ENCODE measurements around the gene NME5.

Gene NME5

DNA sequence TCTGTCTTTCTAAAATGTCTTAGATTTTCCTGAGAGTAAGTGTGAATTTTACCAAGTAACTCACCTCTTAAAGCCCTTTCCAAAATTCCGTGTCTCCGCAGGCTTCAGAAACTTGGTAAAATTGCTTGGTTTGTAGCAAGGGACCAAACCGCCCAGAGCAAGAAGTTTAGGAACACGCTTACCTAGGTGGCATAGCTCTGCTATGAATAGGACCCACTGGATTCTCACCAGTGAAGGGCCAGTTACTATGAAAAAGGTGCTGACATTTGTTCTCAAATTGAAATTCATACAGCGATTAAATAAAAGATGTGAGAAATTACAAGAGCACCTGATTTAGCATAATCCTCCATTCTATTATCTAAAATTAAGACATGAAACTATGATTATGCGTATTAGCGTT lies 6.7 kb downstream of the NME5 start:
- no peak for DNase-seq (ENCODE audit: low read depth)

DNA sequence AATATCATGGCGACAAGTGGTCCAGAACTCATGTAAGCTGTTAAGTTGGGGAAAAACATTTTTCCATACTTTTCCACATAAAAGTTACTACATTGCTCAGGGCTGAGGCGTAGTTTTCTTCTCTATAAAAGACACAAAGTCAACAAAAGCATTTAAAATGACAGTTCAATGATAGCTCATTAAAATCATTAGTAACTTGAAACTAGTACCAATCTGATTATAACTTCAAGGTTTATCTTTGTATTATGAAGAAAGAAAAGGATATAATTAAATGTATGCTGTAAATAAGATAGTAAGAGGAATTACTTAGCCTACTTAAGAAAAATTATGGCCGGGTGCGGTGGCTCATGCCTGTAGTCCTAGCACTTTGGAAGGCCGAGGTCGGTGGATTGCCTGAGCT lies 9.9 kb downstream of the NME5 start:
- no peak for DNase-seq (ENCODE audit: low read depth)

DNA sequence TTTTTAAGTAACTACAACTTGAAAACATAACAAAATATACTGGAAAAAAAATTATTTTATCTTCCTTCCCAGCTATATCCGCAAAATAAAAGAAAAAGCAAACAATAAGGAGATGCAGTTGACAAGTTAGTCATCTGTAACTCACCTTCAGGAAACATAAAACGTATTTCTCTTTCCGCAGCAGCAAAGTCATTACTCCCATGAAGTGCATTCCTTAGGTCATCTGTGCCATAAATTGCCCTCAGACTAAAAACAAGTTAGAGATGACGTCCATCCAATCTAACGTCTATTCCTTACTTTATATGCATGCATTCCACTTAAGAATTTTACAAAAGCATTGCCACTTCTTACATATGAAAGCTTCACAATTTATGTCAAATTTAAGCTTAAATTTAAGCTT lies 10.9 kb downstream of the NME5 start:
- no peak for DNase-seq (ENCODE audit: low read depth)

DNA sequence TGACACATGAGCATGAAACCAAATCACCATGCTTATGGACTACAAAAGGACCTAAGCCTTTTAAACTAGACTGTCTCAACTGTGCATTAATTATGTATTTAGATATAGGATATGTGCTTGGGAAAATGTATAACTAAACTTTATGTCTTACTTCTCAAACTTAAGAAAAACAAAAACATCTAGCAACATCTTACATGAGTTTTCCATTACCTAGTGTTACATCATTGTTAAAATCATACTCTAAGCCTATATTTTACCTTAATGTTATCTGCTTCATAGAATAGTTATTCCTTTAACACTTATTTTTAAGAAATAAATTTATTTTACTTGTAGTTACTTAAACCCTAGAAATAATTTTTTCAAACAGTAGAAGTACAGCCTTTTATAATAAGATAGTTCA lies 24.0 kb downstream of the NME5 start:
- DNase-seq (ENCODE audit: low read depth): no peak

GRCh38 chr5:138111937-138112336 lies 27.3 kb downstream of the NME5 start:
- DNase-seq (ENCODE audit: low read depth): no peak

DNA sequence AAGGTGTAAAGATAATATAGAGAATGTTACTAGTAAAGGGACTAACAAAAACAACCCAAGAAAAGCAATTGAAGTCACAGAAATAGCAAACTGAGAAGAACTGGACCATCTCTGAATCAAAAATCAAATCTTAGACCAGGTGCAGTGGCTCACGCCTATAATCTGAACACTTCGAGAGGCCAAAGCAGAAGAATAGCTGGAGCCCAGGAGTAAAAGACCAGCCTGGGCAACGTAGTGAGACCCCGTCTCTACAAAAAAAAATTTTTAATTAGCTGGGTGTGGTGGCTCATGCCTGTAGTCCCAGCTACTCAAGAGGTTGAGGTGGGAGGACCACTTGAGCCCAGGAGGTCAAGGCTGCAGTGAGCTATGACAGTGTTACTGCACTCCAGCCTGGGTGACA lies 28.0 kb downstream of the NME5 start:
- DNase-seq (ENCODE audit: low read depth): no peak

DNA sequence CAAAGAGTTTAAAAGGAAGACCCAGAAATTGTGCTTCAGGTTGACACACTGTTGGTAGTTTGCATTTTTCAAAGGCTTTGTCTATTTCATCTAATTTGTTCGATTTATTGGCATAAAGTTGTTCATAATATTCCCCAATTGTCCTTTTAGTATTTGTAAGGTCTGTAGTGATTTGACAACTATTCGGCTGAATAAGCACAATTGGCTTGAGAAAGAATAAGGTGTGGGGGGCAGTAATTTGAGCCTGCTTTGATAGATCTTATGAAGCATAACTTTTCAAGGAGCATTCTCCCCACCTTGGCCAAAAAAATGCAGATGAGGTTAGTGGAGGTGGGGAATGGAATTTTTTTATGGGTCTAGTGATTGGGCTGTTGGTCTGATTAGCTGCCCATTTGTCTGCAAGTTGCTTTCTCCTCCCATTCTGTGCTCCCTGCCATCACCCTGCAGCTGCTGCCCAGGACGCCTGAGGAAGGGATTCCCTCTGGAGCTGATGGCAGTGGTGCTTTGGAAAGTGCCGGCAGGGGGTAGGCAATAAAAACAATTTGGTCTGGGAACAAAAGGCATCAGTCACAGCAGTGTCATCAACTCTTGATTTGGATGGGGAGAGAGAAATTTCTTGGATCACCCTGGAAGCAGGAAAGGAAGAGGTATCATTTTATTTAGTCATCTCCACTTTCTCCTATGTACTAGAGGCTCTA lies 28.8 kb downstream of the NME5 start:
- no peak for DNase-seq (ENCODE audit: low read depth)

DNA sequence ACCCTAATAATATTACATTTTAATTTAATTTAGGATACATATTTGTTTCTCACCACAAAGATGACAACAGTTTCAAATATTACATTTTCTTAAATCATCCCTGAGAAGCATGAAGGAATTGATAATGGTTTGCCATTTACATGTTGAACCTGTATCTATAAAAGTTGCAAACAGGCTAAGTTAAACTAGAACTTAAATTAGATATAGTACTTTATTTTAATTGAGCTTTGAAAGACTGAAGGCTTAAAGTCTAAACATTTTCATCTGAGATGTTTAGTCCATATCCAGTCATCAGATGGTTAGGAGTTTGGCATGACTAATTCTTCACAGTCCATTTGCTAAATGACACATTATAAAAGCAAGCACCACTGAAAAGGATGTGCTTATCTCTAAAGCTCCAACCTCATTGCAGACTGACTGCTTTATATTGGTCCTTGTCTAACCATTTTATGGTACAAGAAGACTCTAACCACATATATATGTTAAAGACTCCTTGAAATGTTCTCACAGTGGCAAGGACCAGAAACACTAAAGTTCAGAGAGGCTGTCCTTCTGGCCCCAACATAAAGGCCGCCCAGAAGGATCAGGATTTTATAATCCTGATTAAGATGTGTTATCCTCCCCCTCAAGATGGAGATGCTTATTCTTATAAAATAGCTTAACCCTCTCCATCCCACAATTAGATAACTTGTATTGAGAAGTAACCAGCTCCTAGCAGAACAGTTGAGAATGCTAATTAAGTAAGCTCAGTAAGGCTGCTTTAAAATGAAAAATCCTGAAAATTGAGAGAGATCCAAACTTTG lies 29.6 kb downstream of the NME5 start:
- DNase-seq (ENCODE audit: low read depth): no peak

DNA sequence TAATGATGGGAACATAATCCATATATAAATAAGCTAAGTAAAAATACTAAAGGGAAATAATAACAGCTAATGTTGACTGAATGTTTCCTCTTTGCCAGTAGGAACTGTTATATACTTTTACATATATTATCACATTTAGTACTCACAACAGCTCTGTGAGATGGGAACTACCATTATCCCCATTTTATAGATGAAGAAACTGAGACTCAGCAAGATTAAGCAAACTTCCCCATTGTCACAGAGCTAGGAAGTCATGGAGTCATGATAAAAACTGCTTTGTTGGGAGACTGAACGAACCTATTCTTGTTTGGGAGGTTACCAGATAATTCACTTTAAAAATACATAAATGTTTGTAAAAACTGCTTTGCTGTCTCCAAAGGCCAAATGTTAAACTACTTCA lies 32.0 kb downstream of the NME5 start:
- DNase-seq (ENCODE audit: low read depth): no peak

DNA sequence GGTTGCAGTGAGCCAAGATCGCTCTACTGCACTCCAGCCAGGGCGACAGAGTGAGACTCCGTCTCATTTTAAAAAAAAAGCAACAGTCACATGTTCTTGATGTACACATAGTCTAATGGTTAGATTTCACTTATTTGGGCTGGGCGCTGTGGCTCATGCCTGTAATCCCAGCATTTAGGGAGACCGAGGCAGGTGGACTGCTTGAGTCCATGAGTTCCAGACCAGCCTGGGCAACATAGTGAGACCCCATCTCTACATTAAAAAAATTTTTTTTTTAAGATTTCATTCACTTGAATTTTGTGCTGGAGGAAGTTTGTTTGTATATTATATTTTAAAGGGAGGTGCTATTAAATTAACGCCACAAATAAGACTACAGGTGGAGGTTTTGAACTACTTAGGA lies 33.5 kb downstream of the NME5 start:
- no peak for DNase-seq (ENCODE audit: low read depth)

GRCh38 chr5:138103319-138103637 lies 36.0 kb downstream of the NME5 start:
- DNase-seq (ENCODE audit: low read depth): no peak

DNA sequence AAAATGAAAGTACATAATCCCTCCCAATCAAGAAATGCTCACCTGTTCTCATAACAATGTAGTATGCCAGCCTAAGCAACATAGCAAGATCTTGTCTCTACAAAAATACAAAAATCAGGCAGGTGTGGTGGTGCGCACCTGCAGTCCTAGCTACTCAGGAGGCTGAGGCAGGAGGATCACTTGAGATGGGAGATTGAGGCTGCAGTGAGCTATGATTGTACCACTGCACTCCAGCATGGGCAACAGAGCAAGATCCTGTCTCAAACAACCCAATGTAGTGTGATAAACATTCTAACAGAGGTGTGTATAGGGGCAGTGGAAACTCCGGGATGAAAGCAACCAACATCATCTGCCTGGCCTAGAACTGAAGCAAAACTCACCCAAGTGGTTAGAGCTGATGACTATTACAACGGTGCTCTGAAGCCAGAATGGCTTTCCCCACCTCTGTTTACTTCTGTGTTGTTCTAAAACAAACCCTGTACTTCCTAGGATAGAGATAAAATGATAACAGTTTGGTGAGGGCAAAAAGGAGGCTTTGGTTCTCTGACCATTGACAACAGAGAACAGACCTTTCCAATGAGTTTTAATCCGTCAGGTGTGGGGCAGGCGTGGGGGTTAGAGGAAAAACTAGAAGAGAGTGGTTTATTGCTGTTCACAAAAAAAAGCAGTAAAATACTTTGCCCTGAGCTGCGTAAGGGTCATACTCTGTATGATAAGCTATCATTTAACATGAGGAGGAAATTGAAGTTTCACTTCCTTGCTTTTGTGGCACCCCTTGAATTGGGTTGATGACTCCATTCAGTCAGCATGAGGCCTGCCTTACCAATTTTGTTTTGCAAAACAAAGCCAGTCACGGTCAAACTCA lies 36.5 kb downstream of the NME5 start:
- no peak for DNase-seq (ENCODE audit: low read depth)

GRCh38 chr5:138096997-138097828 lies 42.0 kb downstream of the NME5 start:
- no peak for DNase-seq (ENCODE audit: low read depth)

DNA sequence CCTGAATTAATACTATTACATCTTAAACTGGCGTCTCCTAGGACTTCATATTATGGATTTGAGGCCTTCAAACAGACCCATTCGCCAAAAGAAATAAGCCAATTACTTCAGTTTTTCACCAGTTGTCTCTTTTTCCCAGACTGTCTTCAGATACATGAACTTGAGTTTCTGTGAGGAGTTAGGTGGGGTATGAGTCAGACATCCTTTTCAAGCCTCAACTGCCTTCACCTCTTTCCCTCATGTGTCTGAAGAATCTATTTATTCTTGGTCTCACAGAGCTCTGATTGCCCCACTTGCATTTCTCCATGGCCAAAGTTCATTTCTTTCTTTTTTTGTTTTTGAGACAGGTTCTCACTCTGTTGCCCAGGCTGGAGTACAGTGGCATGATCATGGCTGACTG lies 42.9 kb downstream of the NME5 start:
- DNase-seq (ENCODE audit: low read depth): no peak

DNA sequence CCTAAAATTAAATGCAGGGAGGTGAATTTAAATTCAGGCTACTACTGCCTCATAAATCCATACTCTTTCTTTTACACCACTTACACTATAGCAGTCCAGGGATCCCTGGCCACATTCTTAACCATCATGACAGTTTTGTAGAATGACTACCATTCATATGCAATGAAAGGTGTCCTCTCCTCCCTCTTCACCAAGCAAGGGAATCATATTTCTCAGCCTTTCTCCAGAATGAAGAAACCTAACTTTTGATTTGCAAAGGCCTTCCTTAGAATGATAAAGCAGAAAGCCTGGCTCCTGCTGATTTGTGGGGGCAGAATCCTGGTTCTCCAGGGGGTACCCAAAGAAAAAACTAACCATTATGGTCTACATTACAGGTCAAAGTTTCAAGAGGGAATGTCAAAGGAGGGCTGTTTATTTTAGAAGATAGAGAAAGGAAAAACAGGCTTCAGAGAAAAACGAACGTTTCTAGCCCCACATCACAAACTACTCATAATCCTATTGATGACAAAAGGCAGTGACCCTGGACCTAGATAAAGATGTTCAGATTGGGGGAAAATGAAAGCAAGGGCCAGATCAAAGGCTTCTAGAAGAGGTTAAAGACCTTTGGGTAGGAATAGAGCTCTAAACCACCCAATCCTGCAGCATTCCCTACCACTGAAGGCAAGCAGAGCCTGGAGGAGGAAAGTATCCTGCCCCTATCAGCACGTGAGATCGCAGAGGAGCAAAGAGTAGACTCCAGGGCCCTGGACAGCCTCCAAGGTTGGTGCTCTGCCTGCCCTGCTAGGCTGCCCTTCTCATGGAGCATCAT lies 43.9 kb downstream of the NME5 start:
- no peak for DNase-seq (ENCODE audit: low read depth)

DNA sequence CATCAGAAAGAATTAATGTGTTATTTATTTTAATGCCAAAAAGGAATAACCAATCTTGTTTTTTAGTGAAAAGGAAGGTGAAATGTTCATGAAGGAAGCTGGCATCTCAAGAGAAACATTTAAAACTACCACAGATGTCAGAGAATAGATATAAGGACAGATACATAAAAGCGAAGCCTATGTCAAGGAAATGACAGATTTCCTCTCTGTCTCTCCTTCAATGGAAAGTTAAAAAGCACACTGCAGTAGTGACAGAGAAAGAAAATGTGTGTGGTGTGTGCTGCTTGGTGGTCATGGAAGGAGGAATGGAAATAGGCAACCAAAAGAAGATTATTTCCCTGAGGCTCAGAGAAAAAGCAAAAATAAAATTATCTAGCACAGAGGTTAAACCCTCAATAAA lies 46.2 kb downstream of the NME5 start:
- DNase-seq (ENCODE audit: low read depth): no peak

GRCh38 chr5:138092301-138092700 lies 46.9 kb downstream of the NME5 start:
- no peak for DNase-seq (ENCODE audit: low read depth)

DNA sequence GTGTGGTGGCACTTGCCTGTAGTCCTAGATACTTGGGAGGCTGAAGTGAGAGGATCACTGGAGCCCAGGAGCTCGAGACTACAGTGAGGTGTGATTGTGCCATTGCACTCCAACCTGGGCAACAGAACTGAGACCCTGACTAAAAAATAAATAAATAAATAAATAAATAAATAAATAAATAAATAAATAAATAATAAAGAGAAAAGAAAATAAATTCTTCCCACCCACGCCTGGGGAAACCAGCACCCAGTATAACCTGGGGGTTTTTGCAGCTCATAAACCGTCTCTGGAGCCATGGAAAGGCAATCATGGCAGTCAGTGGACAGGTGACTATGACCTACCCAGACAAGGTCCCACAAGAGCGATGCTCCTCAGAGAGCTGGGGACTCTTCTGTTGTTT lies 47.5 kb downstream of the NME5 start:
- no peak for DNase-seq (ENCODE audit: low read depth)

- no peak for DNase-seq (ENCODE audit: low read depth)
Measured at GRCh38 chr5:138083702-138084101, 55.5 kb downstream of the NME5 start, which contains the start of gene WNT8A. Gene WNT8A, plus strand, starts transcription at chr5:138084033. Its CDS starts 95 bp downstream, at chr5:138084128.

- no peak for DNase-seq (ENCODE audit: low read depth)
Measured at GRCh38 chr5:138082033-138082432, 57.2 kb downstream of the NME5 start.

DNA sequence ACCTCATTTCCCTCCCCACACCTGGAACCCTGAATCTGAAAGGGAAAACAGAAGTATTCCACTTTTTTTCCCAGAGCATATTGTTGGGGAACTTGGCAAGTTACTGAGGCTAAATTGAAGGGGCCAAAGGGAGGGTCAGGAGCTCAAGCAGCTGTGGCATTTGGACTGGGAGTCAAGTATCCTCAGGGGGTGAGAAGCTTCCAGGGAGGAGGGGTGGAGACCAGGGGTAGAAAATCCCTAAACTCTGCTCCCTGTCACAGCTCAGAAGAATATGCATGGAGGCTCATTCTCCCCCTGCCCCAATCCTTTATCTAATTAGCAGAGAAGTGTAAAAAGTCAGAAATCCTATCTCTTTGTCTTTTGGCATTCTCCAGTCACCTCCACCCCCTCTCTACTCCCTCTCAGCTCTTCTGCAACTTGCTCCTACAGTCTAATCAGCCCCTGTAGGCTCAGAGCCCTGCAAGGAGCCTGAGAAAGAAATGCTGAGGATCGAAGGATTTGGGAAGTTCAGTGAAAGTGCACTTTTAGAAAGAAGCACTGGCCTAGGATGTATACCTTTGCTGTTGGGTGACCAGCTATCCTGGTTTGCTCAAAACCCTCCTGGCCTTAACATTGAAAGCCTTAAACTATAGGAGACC lies 61.1 kb downstream of the NME5 start:
- DNase-seq (ENCODE audit: low read depth): no peak
